HG03060 (cell line): ENCODE data around the gene GOLGA6L10.
"Not testable (repeated sequence)": the region's sequence is repeated elsewhere in the genome, so short reads cannot be mapped to it uniquely, and the experiment has no call there.

Source experiments
- ATAC-seq: cut with Tn5 transposase; IDR thresholded peaks from one replicate; pipeline ENCODE4 v1.9.1; 2021; ENCODE audit warnings: low read depth, moderate number of reproducible peaks; ENCODE audit not compliant: unreplicated experiment

Gene GOLGA6L10

DNA sequence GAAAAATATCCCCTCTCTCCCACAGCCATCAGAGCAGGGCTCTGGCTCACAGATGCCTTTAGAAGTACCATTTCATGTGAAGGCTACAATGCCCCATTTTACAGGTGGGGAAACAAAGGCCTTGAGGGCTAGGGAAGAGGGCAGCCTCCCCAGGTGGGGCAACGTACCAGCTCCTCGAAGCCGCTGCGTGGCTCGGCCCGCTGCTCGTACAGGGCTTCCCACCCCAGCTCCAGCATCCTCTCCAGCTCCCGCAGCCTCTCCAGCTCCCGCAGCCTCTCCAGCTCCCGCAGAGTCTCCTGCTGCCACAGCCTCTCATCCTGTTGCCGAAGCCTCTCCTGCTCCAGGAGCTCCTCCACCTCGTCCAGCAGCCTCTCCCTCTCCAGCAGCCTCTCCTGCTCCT, 4.9 kb downstream of the GOLGA6L10 start:
- not testable (repeated sequence) for ATAC-seq

DNA sequence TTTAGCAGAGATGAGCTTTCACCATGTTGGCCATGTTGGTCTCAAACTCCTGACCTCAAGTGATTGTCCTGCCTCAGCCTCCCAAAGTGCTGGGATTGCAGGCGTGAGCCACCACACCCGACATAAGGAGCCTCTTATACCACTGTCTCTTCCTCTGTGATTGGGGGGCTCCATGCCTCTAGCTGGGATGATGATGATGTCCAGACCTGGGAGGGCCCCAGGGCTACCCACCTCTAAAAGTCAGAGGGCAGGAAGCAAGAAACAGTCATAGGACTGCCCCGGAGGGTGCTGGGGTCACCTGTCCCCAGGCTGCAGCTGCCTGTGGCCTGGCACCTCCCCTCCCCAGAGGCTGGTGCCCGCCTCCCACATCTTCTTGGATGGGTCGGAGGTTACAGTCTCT, 5.4 kb downstream of the GOLGA6L10 start:
- ATAC-seq = not testable (repeated sequence)

GRCh38 chr15:82342632-82343374, 6.5 kb downstream of the GOLGA6L10 start:
- ATAC-seq = not testable (repeated sequence)

- ATAC-seq = not testable (repeated sequence)
Measured at GRCh38 chr15:82338573-82338972, 10.7 kb downstream of the GOLGA6L10 start.

DNA sequence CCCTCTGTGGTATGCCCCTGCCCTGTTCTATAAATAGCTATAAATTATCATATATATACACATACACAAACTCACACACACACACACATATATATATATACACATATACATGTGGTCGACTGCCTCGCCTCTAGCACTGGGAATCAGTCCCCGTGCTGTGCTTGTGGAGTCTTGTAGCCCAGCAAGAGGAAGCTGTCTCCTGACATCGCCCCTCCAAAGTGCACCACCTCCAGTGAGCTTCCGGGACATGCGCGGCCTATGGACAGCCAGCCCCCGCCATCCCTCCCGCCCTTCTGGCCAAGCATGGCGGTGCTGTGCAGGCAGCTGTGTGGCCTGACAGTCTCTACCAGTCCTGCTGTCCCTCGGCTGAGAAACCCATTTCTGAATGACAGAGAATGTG, 11.2 kb downstream of the GOLGA6L10 start:
- not testable (repeated sequence) for ATAC-seq

DNA sequence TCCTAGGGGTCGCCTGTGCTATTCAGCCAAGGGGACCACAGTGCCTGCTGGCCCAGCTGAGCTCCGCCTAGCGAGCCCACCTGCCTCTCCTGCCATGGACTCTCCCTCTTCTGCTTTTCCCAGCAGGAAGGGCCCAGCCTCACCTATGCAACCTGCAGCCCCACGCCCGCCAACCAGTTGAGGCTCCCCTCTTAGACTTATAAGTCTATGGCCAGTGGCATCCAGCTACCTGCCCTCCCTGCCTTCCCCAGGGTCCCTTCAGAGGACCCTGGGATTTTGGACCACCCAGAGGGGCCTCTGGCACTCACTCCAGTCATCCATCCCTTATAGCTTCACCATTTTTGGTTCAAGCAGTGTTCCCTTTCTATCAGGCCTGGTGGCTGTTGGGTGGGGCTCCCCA, 12.2 kb downstream of the GOLGA6L10 start:
- not testable (repeated sequence) for ATAC-seq

DNA sequence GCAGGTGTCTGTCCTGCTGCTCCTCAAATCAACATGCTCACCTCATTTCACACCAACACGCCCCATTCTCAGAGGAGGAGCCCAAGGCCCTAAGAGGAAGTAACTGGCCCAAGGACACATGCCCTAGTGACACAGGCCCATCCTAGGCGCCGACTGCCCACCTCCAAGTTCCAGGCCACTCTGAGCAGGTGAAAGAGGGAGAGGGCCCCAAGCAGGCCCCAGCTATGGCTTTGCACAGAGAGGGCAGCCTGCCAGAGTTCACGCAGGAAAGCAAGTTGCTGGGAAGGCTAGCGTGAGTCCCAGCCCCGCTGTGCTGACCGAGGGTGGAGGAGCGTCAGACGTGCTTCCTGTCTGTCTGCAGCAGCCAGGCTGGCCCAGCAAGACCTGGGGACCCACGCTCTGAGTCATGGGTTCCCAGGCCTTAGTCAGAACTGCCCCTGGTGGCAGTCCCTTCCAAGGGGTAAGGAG, 13.1 kb downstream of the GOLGA6L10 start:
- not testable (repeated sequence) for ATAC-seq

- ATAC-seq = not testable (repeated sequence)
Measured at GRCh38 chr15:82335006-82335405, 14.3 kb downstream of the GOLGA6L10 start.

GRCh38 chr15:82334554-82334932, 14.7 kb downstream of the GOLGA6L10 start:
- not testable (repeated sequence) for ATAC-seq

- ATAC-seq = not testable (repeated sequence)
Measured at GRCh38 chr15:82333603-82334553, 15.4 kb downstream of the GOLGA6L10 start.

- ATAC-seq = not testable (repeated sequence)
Measured at GRCh38 chr15:82332711-82333602, 16.3 kb downstream of the GOLGA6L10 start.

- not testable (repeated sequence) for ATAC-seq
Measured at GRCh38 chr15:82331576-82332304, 17.5 kb downstream of the GOLGA6L10 start.

DNA sequence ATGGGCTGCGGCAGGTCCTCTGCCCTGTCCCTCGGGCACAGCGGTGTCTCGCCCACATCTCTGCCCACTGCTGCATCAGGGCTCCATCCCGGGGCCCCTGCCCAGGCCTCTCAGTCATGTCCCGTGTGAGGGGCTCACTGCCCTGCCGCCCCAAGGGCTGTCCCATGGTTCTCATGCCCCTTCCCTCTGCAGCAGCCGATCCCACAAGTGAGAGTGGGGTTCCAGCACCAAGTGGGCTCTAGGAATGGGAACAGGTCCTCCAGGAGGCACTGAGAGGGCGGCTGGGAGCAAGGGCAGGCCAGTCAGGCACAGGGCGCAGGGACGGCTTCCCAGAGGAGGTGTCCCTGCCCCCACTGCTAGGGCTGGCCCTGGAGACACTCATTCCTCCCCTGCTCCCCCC, 18.4 kb downstream of the GOLGA6L10 start:
- not testable (repeated sequence) for ATAC-seq

DNA sequence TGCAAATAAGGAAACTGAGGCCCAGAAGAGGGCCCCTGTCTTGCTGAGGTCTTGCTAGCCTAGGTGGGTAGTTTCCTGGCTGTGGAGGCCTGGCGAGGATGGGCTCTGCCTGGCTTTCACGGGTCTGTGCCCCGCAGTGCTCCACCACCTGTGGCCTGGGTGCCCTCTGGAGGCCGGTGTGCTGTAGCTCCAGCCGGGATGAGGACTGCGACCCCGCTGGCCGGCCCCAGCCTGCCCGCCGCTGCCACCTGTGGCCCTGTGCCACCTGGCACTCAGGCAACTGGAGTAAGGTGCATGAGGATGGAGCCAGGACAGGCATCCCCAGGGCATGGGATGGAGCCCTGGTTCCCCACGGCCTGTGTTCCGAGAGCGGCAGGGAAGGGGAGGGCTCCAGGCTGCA, 20.2 kb downstream of the GOLGA6L10 start:
- not testable (repeated sequence) for ATAC-seq

- ATAC-seq = not testable (repeated sequence)
Measured at GRCh38 chr15:82327372-82327771, 21.9 kb downstream of the GOLGA6L10 start.

GRCh38 chr15:82326896-82327295, 22.4 kb downstream of the GOLGA6L10 start:
- not testable (repeated sequence) for ATAC-seq

- ATAC-seq = not testable (repeated sequence)
Measured at GRCh38 chr15:82325646-82326045, 23.6 kb downstream of the GOLGA6L10 start.

DNA sequence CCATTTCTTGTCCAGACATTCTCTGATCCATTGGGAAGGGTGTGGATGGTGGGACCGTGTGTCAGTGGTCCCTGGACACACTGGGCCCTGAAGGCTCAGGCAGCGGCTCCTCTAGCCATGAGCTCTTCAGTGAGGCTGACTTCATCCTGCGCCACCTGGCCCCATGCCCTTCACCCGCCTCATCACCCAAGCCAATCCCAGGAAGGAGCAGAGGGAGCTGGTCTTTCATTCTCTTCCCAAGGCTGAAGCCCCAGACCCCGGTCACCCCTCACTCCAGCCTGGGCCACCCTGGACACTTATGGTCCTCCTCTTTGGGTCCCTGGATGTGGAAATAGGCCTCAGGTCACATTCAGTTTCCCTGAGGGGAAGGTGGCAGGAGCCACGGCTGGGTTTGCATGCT, 24.4 kb downstream of the GOLGA6L10 start:
- not testable (repeated sequence) for ATAC-seq

DNA sequence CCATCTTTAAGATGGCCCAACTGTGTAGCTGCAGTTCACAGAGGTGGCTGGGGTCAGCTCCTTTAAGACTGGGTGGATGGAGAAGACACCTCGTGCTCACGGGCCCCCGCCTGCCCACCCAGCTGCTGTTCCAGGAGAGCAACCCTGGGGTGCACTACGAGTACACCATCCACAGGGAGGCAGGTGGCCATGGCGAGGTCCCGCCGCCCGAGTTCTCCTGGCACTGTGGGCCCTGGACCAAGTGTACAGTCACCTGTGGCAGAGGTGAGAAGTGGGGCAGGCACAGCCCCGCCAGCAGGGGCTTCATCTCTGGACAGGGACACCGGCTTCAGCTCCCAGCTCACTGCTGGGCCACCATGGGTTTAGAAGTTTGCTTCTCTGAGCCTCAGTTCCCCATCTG, 26.8 kb downstream of the GOLGA6L10 start:
- not testable (repeated sequence) for ATAC-seq
